ENCODE data around the gene FOXP1. TPM values are rescaled to one million over a fixed set of nuclear protein-coding genes. Genes with fewer than 3 reads are reported as not detected.

FOXP1 gene
- total and polyA plus RNA-seq, 2 of the 8 experiments (the other 6 are each of a cell fraction or from before 2014, with no cell fraction given) = 13.9 to 25.4 TPM

DNA sequence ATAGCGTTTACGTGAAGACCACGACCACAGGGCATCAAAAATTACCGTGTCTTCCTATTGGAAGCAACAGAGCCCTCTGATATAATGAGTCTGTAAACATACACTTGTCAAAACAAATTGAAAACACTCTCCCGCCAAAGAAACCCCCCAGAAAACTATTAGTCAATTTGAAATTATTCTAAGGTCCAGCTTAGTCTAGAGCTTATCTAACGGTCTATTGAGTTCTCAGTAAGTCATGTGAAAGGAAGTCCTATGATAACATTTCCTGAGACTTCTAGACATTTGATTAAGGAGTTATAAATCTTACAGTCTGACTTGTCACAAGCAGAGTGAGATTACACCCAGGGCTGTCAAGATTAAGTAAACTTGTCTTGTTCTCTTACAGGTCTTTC lies 356.3 kb downstream of the FOXP1 start:
- H3K79me2 ChIP-seq (ENCODE audit: control insufficient read depth in 1 of 2, insufficient read depth in 2 of 2, low read length in 2 of 2) = peaks cover 0 to 19% of the 10 kb centered on the region in 2 experiments; a peak in 2 of 4 replicates
- peaks cover 2 to 11% (median 7%) of the 10 kb centered on the region in 4 experiments; a peak in 5 of 7 replicates for H3K4me1 ChIP-seq (replicated peaks in 1 of 4; ENCODE audit: control insufficient read depth in 3 of 4, insufficient read depth in 4 of 4, low read length in 3 of 4)
- H4K20me1 ChIP-seq (replicated peaks in 1 of 2; ENCODE audit: control insufficient read depth in 1 of 2, insufficient read depth in 2 of 2, low read length in 2 of 2) = peaks cover 0 to 2% of the 10 kb centered on the region in 2 experiments
- no peaks in the 10 kb centered on the region for H3K36me3 ChIP-seq (ENCODE audit: control insufficient read depth in 2 of 4, insufficient read depth in 4 of 4, low read length in 3 of 4)
- H2BK12ac ChIP-seq (ENCODE audit: low read depth, low read length) = no peak overlapping the region
- no peak overlapping the region for H3K56ac ChIP-seq (replicated peaks; ENCODE audit: insufficient read length, low read depth, low read length)
- no peak overlapping the region for H2AFZ ChIP-seq (ENCODE audit: low read length)
- no peak overlapping the region for H4K5ac ChIP-seq (ENCODE audit: insufficient read length, low read depth, low read length)
- CTCF ChIA-PET (ENCODE audit: partially characterized antibody) = no interaction called here
- H3K79me1 ChIP-seq (ENCODE audit: low read depth, low read length) = peaks cover 5% of the 10 kb centered on the region
- H3K9ac ChIP-seq (replicated peaks in 1 of 4; ENCODE audit: extremely low read depth in 1 of 4, low read depth in 3 of 4, low read length in 3 of 4) = no peak overlapping the region
- H3K23me2 ChIP-seq (ENCODE audit: low read depth, low read length) = no peaks in the 10 kb centered on the region
- 96% methylated on average over 6 of the region's 6 CpGs; no CpG with 5 or more reads in 1 of the 2 experiments for WGBS, 2 experiments (ENCODE audit: extremely low coverage in 1 of 2, insufficient coverage in 1 of 2, insufficient read length in 1 of 2, insufficient replicate concordance in 2 of 2, low coverage in 1 of 2, low lambda C conversion rate in 2 of 2, missing lambda C conversion rate in 1 of 2)
- H3K27ac ChIP-seq (ENCODE audit: low read depth, low read length) = no peak overlapping the region
- no peak overlapping the region for H3K18ac ChIP-seq (ENCODE audit: extremely low read depth, low read length)
- H3K4ac ChIP-seq (replicated peaks; ENCODE audit: insufficient read length, low read depth, low read length) = no peak overlapping the region
- no peak for FAIRE-seq
- POLR2A ChIA-PET (ENCODE audit: partially characterized antibody) = no interaction called here
- H3K27me3 ChIP-seq (replicated peaks in 1 of 4; ENCODE audit: control insufficient read depth in 3 of 4, extremely low read depth in 1 of 4, insufficient read depth in 3 of 4, low read length in 3 of 4) = no peaks in the 10 kb centered on the region
- no peak overlapping the region for H2BK5ac ChIP-seq (ENCODE audit: low read depth, low read length)
- no peak overlapping the region for H4K8ac ChIP-seq (ENCODE audit: extremely low read depth, insufficient read depth, low read length)
- no peak overlapping the region for H2BK120ac ChIP-seq (replicated peaks; ENCODE audit: low read depth, low read length)
- H3K4me3 ChIP-seq (ENCODE audit: extremely low read depth in 1 of 4, insufficient read depth in 2 of 4, low read depth in 3 of 4, low read length in 4 of 4) = no peak overlapping the region
- no peak for DNase-seq (ENCODE audit: low read depth in 1 of 2, low spot score in 2 of 2)
- no peak overlapping the region for H2BK15ac ChIP-seq (ENCODE audit: low read length)
- no peak overlapping the region for H3K23ac ChIP-seq (ENCODE audit: insufficient read length)
- no peak for TF ChIP-seq CBX8 (IDR thresholded peaks at IDR 0.05; ENCODE audit: borderline replicate concordance, low read depth, low read length)
- no peak overlapping the region for H3K14ac ChIP-seq (ENCODE audit: insufficient read length)
- H2BK20ac ChIP-seq (ENCODE audit: low read length) = no peak overlapping the region
- H3K4me2 ChIP-seq (ENCODE audit: insufficient read depth in 1 of 2, low read depth in 2 of 2, low read length in 2 of 2) = no peak overlapping the region
- no peak overlapping the region for H4K91ac ChIP-seq (replicated peaks; ENCODE audit: insufficient read length, low read length)
- H2AK5ac ChIP-seq (ENCODE audit: low read depth, low read length) = no peak overlapping the region
- H3K9me3 ChIP-seq (ENCODE audit: insufficient read depth in 2 of 2, low read depth in 1 of 2, low read length in 1 of 2) = no peaks in the 10 kb centered on the region

All from H1 (cell line).